HG03097 (cell line): ENCODE measurements around the gene BCKDK.

Experiments used
- ATAC-seq: cut with Tn5 transposase; IDR thresholded peaks from one replicate; pipeline ENCODE4 v1.9.1; 2021; ENCODE audit not compliant: unreplicated experiment, low FRiP score

BCKDK gene

DNA sequence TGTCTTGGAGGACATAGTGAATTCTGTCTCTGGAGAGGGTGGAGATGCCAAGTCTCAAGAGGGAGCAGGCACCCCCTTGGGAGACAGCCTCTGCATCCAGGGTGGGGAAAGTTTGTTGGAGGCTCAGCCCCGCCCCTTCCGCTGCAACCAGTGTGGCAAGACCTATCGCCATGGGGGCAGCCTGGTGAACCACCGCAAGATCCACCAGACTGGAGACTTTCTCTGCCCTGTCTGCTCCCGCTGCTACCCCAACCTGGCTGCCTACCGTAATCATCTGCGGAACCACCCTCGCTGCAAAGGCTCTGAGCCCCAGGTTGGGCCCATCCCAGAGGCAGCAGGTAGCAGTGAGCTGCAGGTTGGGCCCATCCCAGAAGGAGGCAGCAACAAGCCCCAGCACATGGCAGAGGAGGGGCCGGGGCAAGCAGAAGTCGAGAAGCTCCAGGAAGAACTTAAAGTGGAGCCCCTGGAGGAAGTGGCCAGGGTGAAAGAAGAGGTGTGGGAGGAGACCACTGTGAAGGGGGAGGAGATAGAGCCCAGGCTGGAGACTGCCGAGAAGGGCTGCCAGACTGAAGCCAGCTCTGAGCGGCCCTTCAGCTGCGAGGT lies 28.7 kb upstream of the BCKDK start:
- ATAC-seq: no peak

- no peak for ATAC-seq
These were observed 28.1 kb upstream of the BCKDK start for GRCh38 chr16:31080035-31080629.

DNA sequence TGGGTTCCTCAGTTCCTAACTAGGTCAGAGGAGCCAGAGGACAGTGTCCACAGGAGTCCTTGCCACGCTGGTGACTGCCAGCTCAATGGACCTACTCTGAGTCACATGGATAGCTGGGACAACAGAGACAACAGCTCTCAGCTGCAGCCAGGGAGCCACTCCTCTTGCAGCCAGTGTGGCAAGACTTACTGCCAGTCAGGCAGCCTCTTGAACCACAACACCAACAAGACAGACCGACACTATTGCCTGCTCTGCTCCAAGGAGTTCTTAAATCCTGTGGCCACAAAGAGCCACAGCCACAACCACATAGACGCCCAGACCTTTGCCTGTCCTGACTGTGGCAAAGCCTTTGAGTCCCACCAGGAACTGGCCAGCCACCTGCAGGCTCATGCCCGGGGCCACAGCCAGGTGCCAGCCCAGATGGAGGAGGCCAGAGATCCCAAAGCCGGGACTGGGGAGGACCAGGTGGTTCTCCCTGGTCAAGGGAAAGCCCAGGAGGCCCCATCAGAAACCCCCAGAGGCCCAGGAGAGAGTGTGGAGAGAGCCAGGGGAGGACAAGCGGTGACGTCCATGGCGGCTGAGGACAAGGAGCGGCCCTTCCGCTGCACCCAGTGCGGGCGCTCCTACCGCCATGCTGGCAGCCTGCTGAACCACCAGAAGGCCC lies 27.3 kb upstream of the BCKDK start:
- no peak for ATAC-seq

DNA sequence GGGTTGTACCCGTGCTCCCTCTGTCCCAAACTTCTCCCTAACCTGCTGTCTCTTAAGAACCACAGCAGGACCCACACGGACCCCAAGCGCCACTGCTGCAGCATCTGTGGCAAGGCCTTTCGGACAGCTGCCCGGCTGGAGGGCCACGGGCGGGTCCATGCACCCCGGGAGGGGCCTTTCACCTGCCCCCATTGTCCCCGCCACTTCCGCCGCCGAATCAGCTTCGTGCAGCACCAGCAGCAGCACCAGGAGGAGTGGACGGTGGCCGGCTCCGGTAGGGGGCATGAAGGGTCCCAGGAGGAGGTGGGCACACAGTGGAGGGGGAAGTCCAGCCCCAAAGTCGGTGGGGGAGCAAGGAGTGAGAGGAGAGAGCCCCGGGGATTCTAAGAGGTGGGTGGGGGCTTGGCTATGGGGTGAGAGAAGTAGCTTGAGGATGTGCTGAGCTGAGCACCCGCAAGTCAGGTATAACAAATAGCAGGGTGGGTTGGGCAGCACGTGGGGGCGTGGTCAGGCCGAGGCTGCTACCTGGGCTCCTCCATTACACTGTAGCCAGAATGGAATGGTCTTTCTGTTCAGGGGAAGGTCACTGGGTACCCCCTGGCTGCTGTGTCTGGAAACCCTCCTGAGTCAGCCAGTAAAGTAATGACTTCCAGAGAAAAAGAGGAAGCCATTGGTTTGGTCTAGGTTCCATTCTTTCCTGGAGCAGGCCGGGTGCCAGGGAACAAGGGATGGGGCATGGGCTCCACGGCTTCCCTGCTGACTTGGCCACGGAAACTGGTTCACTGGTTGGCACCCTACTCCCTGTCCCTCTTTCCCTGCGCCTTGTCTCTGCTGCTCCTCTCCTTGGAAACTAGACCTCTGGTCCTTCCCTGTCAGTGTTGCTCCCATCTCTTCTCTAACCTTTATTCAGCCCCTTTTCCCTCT lies 26.5 kb upstream of the BCKDK start:
- ATAC-seq: no peak

DNA sequence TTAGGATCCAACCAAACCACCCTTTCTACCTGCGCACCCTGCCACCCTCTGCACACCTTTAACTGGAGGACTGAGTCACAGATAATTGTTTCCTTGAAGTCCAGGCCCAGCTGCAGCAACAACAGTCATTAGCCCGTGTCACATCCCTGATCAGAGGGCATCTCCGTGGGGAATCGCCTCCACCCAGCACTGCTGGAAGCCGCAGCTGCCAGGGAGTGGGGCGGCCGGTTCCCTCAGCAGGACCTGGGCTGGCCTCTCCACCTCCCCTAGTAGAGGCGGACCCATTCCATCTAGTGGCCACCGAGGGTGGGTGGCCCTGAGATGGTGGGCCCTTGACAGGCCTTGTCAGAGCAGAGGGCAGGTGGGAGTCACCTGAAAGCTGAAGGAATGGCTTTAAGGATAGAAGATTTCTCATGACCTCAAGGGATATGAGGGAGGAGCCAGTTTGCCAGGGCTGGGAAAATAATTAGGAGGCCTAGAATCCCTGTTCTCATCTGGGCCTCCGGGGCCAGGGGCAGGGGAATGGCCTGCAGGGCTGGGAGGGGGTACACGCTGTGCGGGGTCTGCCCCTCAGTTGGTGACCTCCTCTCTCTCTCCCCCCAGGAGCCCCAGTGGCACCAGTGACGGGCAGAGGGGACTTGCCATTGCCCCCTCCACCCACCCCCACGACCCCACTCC lies 25.7 kb upstream of the BCKDK start:
- no peak for ATAC-seq

- no peak for ATAC-seq
These were observed 25.1 kb upstream of the BCKDK start for GRCh38 chr16:31083081-31083480.

GRCh38 chr16:31083556-31083955 lies 24.6 kb upstream of the BCKDK start:
- no peak for ATAC-seq

DNA sequence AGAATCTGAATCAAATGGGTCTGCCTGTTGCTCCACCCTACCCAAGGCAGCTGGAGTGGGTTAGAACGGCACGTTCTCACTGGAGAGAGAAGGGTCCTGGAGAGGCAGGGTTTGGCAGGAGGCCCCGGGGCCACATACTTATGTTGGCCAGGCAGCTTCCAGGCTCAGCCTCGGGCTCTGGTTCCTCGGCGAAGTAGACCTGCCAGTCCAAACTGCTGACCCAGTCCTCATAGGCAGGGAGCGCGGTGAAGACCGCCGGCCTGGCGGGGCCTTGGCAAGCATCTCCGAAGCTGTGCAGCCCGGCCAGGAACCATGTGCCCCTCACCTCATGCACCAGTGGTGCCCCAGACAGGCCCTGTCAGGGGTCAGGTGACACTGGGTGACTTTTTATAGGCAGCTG lies 24.2 kb upstream of the BCKDK start:
- no peak for ATAC-seq

DNA sequence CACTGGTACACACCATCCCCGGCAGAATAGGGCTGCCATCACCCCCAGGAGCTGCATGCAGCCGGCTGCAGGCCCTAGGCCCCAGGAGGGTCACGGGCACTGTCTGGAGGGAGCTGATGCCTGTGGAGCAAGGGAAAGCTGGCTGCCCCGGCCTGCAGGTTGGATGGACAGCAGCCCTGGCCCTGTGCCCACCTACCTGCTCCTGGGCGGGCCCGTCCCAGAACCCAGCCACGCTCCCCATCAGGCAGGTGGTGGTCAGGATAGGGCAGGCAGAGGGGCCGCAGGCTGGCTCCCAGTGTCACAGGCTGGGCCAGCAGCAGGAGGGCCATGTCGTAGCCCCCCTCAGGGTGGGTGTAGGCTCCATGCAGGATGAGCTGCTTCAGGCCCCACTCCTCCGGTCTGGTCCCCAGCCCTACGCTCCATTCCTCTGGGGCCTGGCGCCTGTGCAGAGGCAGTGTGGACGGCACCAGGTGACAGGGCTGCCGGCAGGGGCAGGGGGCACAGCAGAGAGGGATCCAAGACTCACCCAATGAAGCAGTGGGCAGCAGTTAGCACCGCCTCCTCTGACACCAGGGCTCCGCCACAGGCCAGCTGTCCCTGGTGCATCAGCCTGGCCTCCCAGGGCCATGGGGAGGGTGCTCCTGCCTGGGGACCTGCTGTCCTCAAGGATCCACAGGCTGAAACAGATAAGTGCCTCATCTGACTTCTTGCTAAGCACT lies 23.4 kb upstream of the BCKDK start:
- no peak for ATAC-seq

DNA sequence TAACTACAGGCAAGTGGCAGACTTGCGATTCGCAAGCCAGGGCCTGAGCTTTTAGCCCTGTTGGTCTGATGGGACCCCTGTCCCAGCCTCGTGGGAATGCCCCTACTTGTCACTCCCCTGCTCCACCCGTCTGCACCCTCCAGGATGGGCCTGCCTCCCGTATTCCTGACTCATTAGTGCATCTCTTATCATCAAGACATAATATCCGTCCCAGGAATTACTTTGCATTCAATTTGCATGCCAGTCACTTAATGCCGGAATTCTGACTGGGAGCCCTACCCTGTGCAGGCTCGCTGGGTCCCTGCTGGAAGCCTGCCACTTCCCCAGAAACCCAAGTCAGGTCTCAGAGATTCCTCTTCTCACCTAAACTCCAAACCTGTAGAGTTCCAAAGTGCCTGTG lies 22.8 kb upstream of the BCKDK start:
- ATAC-seq: no peak

DNA sequence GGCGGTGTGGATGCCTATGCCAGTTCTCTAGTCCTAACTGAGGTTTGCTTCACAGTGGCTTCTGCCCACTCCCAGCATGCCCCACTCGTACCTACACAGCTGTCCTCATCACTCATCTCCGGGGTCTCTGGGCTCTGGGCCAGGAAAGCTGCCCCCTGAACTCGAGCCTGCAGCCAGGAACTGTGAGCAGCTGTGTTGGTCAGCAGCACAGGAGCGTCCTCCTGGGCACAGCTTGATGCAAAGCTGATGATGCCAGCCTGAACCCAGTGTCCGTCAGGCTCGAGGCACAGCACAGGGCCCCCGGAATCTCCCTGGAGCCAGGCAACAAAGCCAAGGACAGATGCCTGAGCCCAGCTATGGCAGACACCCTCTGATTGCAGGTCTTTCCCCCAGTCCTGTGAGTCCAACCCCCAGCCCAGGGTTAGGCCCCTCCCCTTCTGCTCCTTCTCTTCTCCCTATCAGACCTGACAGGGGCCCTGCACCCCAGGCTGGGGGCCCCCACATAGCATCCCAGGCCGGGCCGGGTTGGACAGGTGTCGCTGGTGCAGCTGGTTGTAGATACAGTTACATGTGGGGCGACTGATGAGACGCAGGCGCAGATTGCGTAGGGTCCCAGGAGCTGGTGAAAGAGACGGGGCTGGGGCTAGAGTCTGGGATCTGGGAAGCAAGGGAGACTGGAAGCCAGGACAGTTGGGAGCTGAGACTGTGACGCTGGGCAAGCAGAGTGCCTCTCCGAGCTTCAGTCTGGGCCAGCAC lies 22.1 kb upstream of the BCKDK start:
- no peak for ATAC-seq

GRCh38 chr16:31086629-31086906 lies 21.6 kb upstream of the BCKDK start:
- no peak for ATAC-seq

DNA sequence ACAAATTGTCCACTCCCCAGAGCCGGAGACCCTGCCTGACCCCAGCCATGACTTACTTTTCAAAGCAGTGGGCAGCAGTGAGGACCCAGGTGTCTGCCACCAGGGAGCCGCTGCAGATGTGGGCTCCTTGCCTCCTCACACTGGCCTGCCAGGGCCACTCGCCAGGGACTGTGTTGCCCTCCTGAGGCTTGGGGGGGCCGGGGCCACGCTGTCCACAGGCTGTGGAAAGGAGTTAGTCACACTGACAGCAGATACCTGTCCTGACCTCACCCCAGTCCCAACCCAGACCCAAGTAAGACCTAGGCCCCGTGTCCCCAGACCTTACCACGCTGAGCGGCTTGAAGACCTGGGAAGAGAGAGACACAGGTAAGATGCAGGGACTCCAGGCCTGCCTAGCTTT lies 20.7 kb upstream of the BCKDK start:
- no peak for ATAC-seq

- no peak for ATAC-seq
These were observed 20.2 kb upstream of the BCKDK start for GRCh38 chr16:31087971-31088370.

DNA sequence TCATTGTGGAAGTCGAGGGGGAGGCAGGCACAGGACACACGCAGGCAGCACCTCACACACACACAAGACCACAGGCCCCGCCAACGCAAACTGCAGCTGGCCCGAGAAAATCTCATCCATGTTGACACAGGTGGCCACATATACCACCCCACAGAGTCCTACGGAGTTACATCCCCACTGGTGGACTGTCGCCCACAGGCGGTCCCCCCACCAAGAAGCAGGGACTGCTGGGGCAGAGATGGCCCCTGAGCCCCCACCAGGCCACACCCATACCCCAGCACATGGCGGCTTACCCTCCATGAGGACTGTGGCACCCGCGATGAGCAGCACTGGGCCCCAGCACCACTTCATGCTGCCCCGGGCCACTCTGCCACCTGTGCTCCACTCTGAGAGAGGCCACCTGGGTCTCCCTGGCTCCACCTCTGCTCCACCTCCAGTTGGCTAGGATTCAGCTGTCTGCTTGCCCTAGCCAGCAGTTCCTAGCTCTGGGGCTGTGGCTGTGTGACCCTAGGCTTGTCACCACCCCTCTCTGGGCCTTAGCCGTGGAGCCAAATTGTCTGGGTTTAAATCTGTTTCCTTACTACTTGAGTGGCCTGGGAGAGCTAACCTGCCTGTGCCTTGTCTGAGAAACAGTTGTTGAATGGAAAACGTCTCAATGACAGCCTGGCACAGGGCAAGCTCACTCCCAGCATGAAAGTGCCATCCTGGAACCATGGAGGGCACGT lies 19.6 kb upstream of the BCKDK start, which contains the start of gene PRSS53:
PRSS53 (minus strand) TSS at position 485 of the 725 bp plus-strand sequence; CDS start at position 351, 134 bp downstream.
- ATAC-seq: no peak

- ATAC-seq: no peak
These were observed 19.0 kb upstream of the BCKDK start for GRCh38 chr16:31089199-31089598.

DNA sequence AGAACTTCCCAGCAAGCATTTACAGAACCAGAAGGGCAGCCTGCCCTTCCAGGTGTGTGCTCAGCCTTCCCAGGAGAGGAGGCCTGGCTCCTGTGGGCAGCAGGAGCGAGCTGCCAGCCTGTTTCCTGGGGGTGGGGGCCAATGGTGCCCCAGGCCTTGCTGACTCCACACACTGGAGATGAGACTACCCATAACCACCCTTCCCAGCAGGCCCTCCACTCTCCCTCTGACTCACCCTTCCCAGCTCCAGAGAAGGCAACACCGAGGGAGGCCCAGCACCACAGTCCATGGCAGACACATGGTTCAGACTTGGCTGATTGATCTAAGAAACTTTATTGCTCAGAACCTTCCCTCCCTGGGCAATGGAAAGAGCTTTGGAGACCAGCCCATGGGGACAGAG lies 17.6 kb upstream of the BCKDK start:
- ATAC-seq: no peak

- no peak for ATAC-seq
These were observed 15.9 kb upstream of the BCKDK start for GRCh38 chr16:31092330-31092729.
